ENCODE measurements around the gene DNAI7. TPM values are rescaled to one million over a fixed set of nuclear protein-coding genes. Genes with fewer than 3 reads are reported as not detected.

The DNAI7 gene, protein sequence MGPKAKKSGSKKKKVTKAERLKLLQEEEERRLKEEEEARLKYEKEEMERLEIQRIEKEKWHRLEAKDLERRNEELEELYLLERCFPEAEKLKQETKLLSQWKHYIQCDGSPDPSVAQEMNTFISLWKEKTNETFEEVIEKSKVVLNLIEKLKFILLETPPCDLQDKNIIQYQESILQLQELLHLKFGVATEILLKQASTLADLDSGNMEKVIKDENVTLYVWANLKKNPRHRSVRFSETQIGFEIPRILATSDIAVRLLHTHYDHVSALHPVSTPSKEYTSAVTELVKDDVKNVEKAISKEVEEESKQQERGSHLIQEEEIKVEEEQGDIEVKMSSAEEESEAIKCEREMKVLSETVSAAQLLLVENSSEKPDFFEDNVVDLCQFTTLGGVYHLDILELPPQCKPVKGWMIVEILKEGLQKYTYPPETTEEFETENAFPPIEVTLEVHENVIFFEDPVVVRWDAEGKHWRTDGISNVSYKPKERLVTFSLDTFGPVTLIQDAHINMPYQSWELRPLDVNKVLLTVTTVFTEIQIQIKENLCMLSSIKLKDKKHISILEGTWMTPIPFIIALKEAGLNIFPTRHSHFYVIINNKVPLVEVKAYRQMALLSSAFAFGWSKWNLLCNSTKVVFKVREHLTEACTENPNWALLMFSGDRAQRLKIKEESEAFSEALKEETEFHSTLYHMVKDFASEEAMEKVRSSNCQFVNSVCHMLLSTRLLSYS
- total RNA-seq (2014; rRNA removed; shearing (Covaris generic)) = 0.11 and 0.33 TPM in 2 replicates

- DNase-seq (ENCODE audit: low read depth) = peak; percentile 97
Observed at GRCh38 chr12:25195056-25195971, at the start of gene DNAI7, which contains the start of gene ETFRF1. Gene DNAI7 (minus strand): TSS chr12:25195160. CDS start chr12:25195078, 82 bp downstream. Gene ETFRF1 (plus strand): TSS chr12:25195237. CDS start chr12:25203957, 8,720 bp downstream.

DNA sequence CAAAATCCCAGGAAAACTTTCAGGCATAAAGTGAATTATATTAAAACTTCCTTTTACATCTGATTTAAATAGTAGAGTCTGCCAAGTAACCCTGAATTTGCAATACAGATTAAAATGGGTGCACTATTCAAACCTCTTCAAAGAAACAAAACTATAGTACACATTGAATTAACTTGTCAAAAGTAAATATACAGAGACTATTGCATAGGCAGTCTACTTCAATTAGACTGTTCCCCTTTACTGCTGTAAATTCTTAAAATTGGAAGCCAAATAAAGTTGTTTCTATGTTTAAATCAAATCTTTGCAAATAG is 48.7 kb upstream of the DNAI7 start:
- DNase-seq (ENCODE audit: low read depth) = no peak

GRCh38 chr12:25242981-25243679 is 48.2 kb upstream of the DNAI7 start:
- no peak for DNase-seq (ENCODE audit: low read depth)

GRCh38 chr12:25241167-25242020 is 46.4 kb upstream of the DNAI7 start:
- peak; percentile 10 for DNase-seq (ENCODE audit: low read depth)

DNA sequence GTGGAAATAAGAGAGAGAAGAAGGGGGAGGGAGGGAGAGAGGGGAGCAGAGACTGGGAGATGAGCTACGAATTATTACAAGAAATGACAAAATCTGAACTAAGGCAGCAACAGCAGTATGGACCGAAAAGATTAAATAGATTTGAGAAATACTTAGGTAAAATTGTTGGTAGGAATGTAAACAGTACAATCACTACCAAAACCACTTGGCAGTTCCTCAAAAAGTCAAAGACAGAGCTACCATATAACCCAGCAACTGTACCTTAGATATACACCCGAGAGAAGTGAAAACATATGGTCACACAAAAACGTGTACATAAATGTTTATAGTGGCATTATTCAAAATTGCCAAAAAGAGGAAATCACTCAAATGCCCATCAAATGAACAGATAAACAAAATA is 41.7 kb upstream of the DNAI7 start:
- DNase-seq (ENCODE audit: low read depth) = no peak

DNA sequence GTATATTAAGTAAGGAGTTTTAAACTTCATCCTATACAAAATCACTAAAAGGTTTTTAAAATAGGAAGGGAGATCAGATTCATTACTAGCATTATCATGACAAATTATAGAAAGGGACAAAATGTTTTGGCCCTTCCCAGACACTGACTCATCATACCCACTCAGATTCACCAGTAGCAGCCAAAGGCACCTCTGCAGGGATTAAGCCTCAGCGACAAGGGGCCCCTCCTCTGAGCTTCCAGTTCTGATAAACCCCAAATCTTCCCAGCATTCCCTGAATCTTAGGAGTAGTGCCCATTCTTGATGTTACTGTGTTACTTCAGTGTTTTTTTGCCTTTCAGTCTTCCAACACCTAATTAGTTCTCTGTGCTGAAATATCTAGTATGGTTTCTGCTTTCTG is 41.2 kb upstream of the DNAI7 start:
- peak; percentile 18 for DNase-seq (ENCODE audit: low read depth)

GRCh38 chr12:25213338-25213737 is 18.4 kb upstream of the DNAI7 start:
- DNase-seq (ENCODE audit: low read depth) = no peak

DNA sequence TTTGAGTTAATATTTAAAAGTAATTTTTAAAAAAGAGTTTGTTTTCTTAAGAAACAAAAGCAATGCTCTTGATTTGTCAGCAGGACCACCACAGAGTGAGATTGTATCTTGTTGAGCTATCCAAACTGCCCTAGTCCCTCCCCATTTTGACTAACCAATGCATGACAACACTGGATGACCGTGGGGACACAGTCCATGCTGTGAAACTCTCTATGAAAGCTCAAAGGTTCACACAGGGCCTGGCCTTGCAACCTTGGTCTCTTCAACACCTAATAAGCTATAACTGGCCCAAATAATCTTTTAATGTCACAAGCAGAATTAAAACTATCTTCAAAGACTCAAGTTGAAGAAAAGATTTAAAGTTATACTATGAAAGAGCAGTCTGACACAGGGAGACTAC is 13.6 kb upstream of the DNAI7 start:
- DNase-seq (ENCODE audit: low read depth) = no peak

- no peak for DNase-seq (ENCODE audit: low read depth)
Observed at GRCh38 chr12:25207846-25208245, 12.9 kb upstream of the DNAI7 start.

- no peak for DNase-seq (ENCODE audit: low read depth)
Observed at GRCh38 chr12:25207411-25207810, 12.5 kb upstream of the DNAI7 start.

DNA sequence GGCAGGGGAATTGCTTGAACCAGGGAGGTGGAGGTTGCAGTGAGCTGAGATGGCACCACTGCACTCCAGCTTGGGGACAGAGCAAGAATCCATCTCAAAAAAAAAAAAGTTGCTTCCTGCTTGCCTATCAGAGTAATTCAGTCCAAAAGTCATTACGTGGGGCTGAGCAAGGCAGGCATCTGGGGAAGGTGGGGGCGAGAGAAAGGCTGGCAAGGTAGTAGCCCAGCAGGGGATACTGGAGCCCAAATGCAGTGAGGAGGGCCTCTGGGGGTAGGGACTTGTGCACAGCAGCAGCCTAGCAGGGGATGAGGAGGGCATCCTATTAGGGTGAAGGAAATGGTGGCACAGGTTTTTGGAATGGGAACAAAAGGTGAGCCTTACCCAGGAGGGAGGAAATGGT is 7.2 kb upstream of the DNAI7 start:
- DNase-seq (ENCODE audit: low read depth) = no peak

DNA sequence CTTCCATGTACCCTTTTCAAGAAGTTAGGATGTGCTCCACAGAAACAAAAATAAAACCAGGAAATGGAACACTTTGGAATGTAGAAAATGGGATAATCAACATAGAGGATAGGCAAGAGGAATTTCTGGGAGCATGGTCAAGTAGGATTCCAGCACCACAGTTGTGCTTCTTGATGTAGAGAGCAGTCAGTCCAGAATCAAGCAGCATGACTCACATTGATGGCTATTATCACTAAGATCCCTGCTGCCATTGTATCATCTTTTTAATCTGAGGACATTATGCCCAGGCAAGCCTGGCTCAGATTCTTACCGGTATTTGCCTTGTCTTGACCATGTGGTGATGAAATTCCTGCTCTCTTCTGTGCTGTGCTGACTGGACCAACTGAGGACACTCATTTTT is 5.7 kb upstream of the DNAI7 start:
- DNase-seq (ENCODE audit: low read depth) = no peak

DNA sequence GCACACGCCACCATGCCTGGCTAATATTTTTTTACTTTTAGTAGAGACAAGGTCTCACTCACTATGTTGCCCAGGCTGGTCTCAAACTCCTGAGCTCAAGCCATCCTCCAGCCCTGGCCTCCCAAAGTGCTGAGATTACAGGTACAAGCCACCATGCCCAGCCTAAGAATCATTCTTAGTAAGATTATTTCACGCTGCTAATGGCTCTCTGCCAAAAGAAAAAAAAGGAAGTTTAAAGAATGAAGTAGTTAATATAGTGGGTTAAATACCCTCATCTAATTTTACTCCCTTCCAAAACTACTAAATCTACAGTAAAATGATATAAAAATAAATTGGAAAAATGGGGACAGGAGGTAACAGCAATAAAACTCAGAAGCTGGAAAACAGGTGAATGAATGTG is 2.6 kb upstream of the DNAI7 start:
- no peak for DNase-seq (ENCODE audit: low read depth)

DNA sequence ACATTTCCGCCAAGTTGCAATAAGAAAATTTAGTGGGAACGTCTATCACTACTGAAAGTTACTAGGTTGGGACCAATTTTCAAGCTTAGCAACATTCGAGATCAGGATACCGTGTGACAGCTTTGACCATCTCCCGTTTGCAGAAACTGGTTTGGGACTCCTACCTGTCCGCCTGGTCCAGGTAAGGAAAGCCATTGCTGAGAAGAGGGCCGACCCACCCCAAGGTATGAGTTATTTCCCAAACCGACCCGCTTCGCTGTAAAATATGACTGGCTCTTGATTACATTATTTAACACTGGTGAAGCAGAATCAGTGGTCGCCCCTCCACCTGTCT is 271 bp downstream of the DNAI7 start:
- no peak for DNase-seq (ENCODE audit: low read depth)

- no peak for DNase-seq (ENCODE audit: low read depth)
Observed at GRCh38 chr12:25194214-25194613, 746 bp downstream of the DNAI7 start.

GRCh38 chr12:25190793-25191192 is 4.2 kb downstream of the DNAI7 start:
- no peak for DNase-seq (ENCODE audit: low read depth)

DNA sequence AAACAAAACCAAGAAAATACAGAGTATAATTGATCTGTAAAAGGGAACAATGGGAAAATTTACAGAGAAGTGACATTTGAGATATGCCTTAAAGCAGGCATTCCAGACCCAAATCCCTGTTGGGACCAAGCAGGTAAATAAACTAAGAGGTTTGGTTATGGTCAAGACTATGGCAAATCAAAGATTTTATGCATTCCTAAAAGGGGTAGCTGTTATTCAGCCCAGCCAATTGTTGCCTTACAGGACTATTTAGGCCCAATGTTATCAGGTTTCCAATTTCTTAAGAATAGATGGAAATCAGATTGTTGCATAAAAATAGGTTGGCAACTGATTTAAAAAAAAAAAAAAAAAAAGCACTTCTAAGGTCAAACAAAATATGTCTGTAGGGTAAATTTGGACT is 5.3 kb downstream of the DNAI7 start:
- DNase-seq (ENCODE audit: low read depth) = no peak

DNA sequence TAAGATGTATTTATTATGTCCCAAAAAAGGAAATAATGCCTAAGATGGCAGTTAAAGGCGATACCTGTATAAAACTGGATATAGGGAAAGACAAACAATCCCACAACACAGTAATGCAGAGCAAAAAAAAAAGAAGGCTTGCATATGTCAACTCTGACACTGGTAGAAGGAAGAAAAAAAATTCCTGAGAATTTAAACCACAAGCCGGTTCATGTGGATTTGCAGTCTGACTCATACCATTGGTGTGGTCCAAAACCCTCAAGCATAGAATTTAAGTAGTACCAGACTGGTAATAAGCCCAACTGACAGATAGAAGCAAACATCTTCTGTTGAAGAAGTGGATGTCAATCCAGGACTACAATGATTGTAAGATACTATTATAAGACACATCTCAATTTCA is 7.2 kb downstream of the DNAI7 start:
- DNase-seq (ENCODE audit: low read depth) = peak; percentile 85

DNA sequence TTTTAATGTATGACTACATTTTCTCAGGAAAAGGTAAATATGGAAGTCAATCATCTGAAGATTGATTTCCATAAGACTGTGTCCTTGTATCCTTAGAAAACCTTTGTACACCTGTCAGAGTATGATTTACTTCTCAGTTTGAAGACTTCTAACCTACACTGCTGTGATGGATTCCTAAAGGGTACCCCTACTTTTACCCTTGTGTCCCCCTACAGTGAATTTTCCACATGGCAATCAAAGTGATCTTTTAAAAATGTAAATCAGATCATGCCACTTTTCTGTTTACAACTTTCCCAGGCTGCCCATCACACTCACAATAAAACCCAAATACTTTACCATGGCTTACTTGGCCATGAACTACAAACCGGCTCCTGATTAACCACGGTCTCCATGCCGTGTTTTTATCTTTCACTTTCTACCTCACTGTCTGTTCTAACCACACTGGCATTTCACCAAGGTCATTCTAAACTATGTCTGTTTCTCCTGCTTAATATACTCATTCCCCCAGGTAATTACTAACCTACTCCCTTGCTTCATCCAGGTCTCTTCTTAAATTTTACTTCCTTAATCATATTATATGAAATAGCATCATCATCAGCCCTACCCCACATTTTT is 8.1 kb downstream of the DNAI7 start:
- peak; percentile 56 for DNase-seq (ENCODE audit: low read depth)

All from Daoy (cell line).